Panc1 (cell line): ENCODE measurements around the gene EBP. TPM values are rescaled to one million over a fixed set of nuclear protein-coding genes. Genes with fewer than 3 reads are reported as not detected.

Source experiments
- ATAC-seq: fragments of 200-7000 bp; cut with Tn5 transposase; 2 replicates; pipeline ENCODE4 v1.9.1; 2020; ENCODE audit warnings: mild to moderate bottlenecking, moderate library complexity
- BruUV-seq: library from RNA; stranded (reverse); fragments of 400-500 nt; replicated peaks from 2 replicates; lab custom pipeline; 2021; lab: Mats Ljungman, UMichigan
- CTCF ChIA-PET: fragments of 300-600 bp; sonication (Branson Sonifier 250); formaldehyde crosslinking; loops from one replicate; lab custom pipeline; 2022; ENCODE audit warnings: antibody characterized with exemption; lab: Charles Lee
- POLR2A ChIA-PET: fragments of 300-600 bp; sonication (Branson Sonifier 250); formaldehyde crosslinking; loops from one replicate; lab custom pipeline; 2022; ENCODE audit warnings: antibody characterized with exemption; lab: Charles Lee
- DNase-seq: peaks from one replicate; pipeline ENCODE4 v3.0.0-alpha.2; 2010; ENCODE audit warnings: low read depth, low spot score
- H3K27ac ChIP-seq: 2 replicates; pipeline ENCODE4 v1.5.1; 2011; ENCODE audit warnings: mild to moderate bottlenecking, low read length, inconsistent platforms
- H3K27me3 ChIP-seq: fragments of 200-500 bp; sonication (Bioruptor generic); 2 replicates; pipeline ENCODE4 v1.6.0; 2014; ENCODE audit warnings: low read length, inconsistent platforms; ENCODE audit not compliant: control insufficient read depth, insufficient read depth
- H3K36me3 ChIP-seq: fragments of 200-500 bp; sonication (Bioruptor generic); 2 replicates; pipeline ENCODE4 v1.5.1; 2014; ENCODE audit warnings: inconsistent platforms, mild to moderate bottlenecking, low read length, moderate library complexity; ENCODE audit not compliant: control insufficient read depth, insufficient read depth
- H3K4me1 ChIP-seq: 2 replicates; pipeline ENCODE4 v1.5.1; 2011; ENCODE audit warnings: inconsistent platforms, mild to moderate bottlenecking, low read length, moderate library complexity; ENCODE audit not compliant: control insufficient read depth, insufficient read depth
- H3K4me3 ChIP-seq, 2 experiments: 2 replicates each; pipeline ENCODE4 v1.5.1; 2011 to 2012; ENCODE audit warnings: low read depth in 2 of 2, low read length in 2 of 2, mild to moderate bottlenecking in 2 of 2, inconsistent platforms in 1 of 2, moderate library complexity in 1 of 2
- H3K9me3 ChIP-seq: fragments of 200-500 bp; sonication (Bioruptor generic); 2 replicates; pipeline ENCODE4 v1.5.1; 2014; ENCODE audit warnings: low read depth, mild to moderate bottlenecking, inconsistent platforms, low read length, moderate library complexity; ENCODE audit not compliant: control insufficient read depth, insufficient read depth
- POLR2AphosphoS5 ChIP-seq: IDR thresholded peaks from 2 replicates; pipeline ENCODE4 v1.6.1; 2012; ENCODE audit warnings: mild to moderate bottlenecking, low read depth, low read length, moderate library complexity
- SIN3A ChIP-seq: IDR thresholded peaks from 2 replicates; pipeline ENCODE4 v1.6.1; 2012; ENCODE audit warnings: low read depth, mild to moderate bottlenecking, low read length, moderate library complexity, borderline replicate concordance; ENCODE audit not compliant: insufficient read depth
- TCF7L2 ChIP-seq: IDR thresholded peaks from 2 replicates; pipeline ENCODE4 v1.6.1; 2011; ENCODE audit warnings: mild to moderate bottlenecking, low read depth, low read length, inconsistent platforms
- in situ Hi-C: cut with HindIII; loops from 2 replicates; pipeline ENCODE4 v1.10.0; 2016; ENCODE audit warnings: low sequenced_read_pairs, low pct_unique_long_range_greater_than_20kb
- intact Hi-C: fragments of 100-400 bp; cut with micrococcal nuclease; formaldehyde crosslinking; loops from one replicate; pipeline ENCODE4 v1.10.0; 2022; ENCODE audit not compliant: unreplicated experiment
- total RNA-seq: library from RNA; stranded (reverse); gene quantifications from one replicate; pipeline ENCODE4 v1.2.1, GENCODE V29; 2021; ENCODE audit not compliant: unreplicated experiment
- TF ChIP-seq, protein P1 (sequence below), 2 experiments: IDR thresholded peaks; 2 replicates each; pipeline ENCODE4 v1.6.1; 2011 to 2012; ENCODE audit warnings: low read depth in 2 of 2, control low read depth in 1 of 2, low read length in 1 of 2, mild to moderate bottlenecking in 1 of 2, moderate library complexity in 1 of 2; ENCODE audit not compliant: insufficient read depth in 1 of 2
- TF ChIP-seq, protein P2 (sequence below): fragments of 450-650 bp; IDR thresholded peaks from 2 replicates; pipeline ENCODE4 v1.5.1; 2017; ENCODE audit warnings: mild to moderate bottlenecking

The EBP gene
- total RNA-seq, 1 experiment from 2014 or later: 157 TPM

DNA sequence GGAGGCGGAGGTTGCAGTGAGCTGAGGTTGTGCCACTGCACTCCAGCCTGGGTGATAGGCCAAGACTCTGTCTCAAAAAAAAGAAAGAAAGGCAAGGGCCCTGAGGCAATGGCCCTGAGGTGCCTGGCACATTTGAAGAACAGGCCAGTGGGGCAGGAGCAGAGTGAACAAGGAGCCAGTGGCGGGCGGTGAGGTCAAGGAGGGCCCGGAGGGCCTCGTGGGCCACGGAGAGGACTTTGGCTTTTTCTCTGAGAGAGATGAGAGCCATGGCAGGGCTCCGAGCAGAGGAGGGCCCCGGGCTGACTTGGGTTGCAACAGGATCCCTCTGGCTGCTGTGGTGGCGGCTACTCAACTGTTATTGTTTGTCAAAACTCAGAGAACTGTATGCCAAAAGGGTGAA lies 32.3 kb upstream of the EBP start:
- BruUV-seq: no TSS peak
- DNase-seq (no peak), ATAC-seq (no peak)
- Histone ChIP-seq H3K4me1 (no peaks in the 10 kb centered on the region), H3K27me3 (no peaks in the 10 kb centered on the region), H3K4me3 (no peak overlapping the region), H3K9me3 (no peaks in the 10 kb centered on the region), H3K27ac (no peak overlapping the region), H3K36me3 (no peaks in the 10 kb centered on the region)
- TF ChIP-seq, protein P1, sequence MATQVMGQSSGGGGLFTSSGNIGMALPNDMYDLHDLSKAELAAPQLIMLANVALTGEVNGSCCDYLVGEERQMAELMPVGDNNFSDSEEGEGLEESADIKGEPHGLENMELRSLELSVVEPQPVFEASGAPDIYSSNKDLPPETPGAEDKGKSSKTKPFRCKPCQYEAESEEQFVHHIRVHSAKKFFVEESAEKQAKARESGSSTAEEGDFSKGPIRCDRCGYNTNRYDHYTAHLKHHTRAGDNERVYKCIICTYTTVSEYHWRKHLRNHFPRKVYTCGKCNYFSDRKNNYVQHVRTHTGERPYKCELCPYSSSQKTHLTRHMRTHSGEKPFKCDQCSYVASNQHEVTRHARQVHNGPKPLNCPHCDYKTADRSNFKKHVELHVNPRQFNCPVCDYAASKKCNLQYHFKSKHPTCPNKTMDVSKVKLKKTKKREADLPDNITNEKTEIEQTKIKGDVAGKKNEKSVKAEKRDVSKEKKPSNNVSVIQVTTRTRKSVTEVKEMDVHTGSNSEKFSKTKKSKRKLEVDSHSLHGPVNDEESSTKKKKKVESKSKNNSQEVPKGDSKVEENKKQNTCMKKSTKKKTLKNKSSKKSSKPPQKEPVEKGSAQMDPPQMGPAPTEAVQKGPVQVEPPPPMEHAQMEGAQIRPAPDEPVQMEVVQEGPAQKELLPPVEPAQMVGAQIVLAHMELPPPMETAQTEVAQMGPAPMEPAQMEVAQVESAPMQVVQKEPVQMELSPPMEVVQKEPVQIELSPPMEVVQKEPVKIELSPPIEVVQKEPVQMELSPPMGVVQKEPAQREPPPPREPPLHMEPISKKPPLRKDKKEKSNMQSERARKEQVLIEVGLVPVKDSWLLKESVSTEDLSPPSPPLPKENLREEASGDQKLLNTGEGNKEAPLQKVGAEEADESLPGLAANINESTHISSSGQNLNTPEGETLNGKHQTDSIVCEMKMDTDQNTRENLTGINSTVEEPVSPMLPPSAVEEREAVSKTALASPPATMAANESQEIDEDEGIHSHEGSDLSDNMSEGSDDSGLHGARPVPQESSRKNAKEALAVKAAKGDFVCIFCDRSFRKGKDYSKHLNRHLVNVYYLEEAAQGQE (IDR thresholded peaks at IDR 0.05; ENCODE audit: insufficient read depth in 1 of 2, low read depth in 2 of 2, low read length in 1 of 2): no peak
- TF ChIP-seq, protein P2, sequence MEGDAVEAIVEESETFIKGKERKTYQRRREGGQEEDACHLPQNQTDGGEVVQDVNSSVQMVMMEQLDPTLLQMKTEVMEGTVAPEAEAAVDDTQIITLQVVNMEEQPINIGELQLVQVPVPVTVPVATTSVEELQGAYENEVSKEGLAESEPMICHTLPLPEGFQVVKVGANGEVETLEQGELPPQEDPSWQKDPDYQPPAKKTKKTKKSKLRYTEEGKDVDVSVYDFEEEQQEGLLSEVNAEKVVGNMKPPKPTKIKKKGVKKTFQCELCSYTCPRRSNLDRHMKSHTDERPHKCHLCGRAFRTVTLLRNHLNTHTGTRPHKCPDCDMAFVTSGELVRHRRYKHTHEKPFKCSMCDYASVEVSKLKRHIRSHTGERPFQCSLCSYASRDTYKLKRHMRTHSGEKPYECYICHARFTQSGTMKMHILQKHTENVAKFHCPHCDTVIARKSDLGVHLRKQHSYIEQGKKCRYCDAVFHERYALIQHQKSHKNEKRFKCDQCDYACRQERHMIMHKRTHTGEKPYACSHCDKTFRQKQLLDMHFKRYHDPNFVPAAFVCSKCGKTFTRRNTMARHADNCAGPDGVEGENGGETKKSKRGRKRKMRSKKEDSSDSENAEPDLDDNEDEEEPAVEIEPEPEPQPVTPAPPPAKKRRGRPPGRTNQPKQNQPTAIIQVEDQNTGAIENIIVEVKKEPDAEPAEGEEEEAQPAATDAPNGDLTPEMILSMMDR: no peak
- TF ChIP-seq SIN3A (no peak), POLR2AphosphoS5 (no peak), TCF7L2 (no peak)
- in situ Hi-C loops: no loop called here
- intact Hi-C loops: no loop called here
- CTCF ChIA-PET: no interaction called here
- POLR2A ChIA-PET: no interaction called here

DNA sequence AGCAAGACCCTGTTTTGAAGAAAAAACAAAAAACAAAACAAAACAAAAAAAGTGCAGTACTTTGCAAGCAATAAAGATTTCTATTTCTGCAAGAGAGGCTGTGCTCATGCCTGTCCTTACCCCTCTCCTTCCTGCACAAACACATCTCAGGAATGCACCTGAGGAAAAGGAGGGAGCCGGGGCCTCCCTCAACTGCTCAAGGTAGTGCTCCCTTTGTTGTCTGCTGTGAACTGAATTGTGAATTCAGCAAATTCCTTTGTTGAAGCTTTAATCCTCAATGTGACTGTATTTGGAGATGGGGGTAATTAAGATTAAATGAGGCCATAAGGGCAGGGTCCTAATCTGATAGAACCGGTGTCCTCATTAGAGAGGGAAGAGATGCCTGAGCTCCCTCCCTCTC lies 31.7 kb upstream of the EBP start:
- H3K9me3 ChIP-seq: no peaks in the 10 kb centered on the region
- intact Hi-C loops: no loop called here
- BruUV-seq: no TSS peak
- H3K27me3 ChIP-seq: no peaks in the 10 kb centered on the region
- ATAC-seq (no peak), DNase-seq (no peak)
- H3K27ac ChIP-seq: no peak overlapping the region
- no peaks in the 10 kb centered on the region for H3K4me1 ChIP-seq
- ChIA-PET CTCF (no interaction called here), POLR2A (no interaction called here)
- H3K36me3 ChIP-seq: no peaks in the 10 kb centered on the region
- in situ Hi-C loops: no loop called here
- no peak overlapping the region for H3K4me3 ChIP-seq
- TF ChIP-seq SIN3A (no peak), POLR2AphosphoS5 (no peak), TCF7L2 (no peak)
- TF ChIP-seq, protein P2: no peak
- TF ChIP-seq, protein P1 (IDR thresholded peaks at IDR 0.05; ENCODE audit: insufficient read depth in 1 of 2, low read depth in 2 of 2, low read length in 1 of 2): no peak
